SW 1271 (cell line): ENCODE results near the gene FBXL7.
A peak's percentile ranks its signal among the peaks of the same experiment; 100 is the strongest.
"Not testable (repeated sequence)": the region's sequence is repeated elsewhere in the genome, so short reads cannot be mapped to it uniquely, and the experiment has no call there.

ENCODE experiments used
- DNase-seq, 2 experiments: peaks; one replicate each; lab custom pipeline; 2025; lab: John Stamatoyannopoulos, UW

FBXL7 gene

GRCh38 chr5:15821506-15821905, 321.5 kb downstream of the FBXL7 start:
- DNase-seq: peak in 1 of 2 experiments; percentile 45

- DNase-seq: no peak
Observed at GRCh38 chr5:15823398-15823797, 323.4 kb downstream of the FBXL7 start.

GRCh38 chr5:15827741-15828140, 327.8 kb downstream of the FBXL7 start:
- DNase-seq: no peak

GRCh38 chr5:15831408-15831807, 331.4 kb downstream of the FBXL7 start:
- DNase-seq: no peak

DNA sequence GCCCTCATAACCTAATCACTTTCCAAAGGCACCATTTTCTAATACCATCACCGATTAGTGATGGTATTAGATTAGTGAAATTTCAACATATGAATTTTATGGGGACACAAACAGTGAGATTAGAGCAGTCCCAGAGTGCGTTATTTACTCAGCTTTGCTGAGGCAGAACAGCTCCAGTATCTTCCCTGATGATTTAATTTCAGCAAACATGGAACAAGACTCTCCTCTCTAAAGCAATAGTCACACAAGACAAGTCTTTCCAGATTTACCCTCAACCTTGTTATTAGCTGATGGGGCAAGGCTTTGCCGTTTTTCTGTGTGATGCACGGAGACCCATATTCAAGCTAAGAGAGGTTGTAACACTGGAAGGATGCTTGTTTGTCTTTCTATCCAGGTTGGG, 333.4 kb downstream of the FBXL7 start:
- DNase-seq: no peak

DNA sequence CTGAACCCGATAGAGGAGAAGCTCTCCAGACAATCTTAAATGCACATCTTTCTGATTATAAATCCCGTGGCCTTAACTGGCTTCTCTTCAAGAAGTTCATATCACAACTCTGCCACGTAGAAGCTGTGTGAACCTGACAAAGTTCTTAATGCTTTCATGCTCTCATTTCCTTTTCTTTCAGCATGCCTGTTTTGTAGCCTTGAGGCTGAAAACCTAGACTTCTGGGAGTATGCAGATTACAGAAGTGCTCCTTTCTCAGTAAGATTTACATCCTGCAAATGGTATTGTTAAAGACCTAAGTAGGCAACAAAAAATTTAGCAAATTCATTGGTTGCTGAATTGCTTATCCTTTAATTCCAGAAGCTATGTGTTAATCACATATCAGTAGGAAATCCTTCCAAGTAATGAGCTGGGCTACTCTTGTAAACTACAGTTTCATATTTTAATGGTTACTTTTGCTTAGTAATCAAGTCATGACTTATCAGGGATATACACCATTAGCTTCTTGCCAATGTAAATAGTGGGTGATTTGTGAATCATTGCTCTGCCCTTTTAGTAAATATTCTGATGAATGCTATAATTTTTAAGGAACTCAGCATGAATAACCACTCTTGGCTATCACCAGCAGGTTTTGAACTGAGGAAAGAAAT, 334.7 kb downstream of the FBXL7 start:
- no peak for DNase-seq

- DNase-seq: no peak
Observed at GRCh38 chr5:15835514-15835913, 335.5 kb downstream of the FBXL7 start.

DNA sequence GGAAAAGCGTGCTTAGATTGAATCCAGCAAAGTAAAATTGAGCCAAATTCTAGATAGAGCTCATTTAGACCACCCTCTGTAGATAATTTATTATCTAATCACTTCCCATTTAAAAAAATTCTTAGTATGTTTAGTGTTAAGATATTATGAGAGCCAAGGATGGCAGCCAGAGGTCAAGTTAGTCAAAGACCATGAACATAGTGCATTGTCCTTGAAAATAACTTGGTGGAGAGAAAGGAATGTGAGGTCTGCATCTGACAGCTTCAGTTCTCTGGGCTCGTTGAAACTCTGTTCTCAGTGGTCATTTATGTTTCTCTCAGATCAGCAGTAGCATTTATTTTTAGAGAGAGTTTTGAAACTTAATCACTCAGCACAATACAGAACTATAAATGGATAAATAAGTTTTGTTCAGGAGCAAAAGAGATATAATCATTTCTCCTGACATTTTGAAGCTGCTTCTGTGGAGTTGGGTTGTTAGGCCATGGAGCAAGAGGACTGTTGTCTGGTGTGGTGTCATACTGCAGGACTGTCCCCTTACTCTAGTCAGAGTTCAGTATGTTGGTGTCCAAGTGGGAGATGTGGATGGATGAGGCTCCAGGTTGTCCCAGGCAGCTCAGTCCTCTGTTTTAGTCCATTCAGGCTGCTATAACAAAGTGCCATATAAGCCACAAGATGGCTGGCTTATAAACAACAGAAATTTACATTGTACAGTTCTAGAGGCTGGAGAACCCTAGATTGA, 337.7 kb downstream of the FBXL7 start:
- DNase-seq: no peak

DNA sequence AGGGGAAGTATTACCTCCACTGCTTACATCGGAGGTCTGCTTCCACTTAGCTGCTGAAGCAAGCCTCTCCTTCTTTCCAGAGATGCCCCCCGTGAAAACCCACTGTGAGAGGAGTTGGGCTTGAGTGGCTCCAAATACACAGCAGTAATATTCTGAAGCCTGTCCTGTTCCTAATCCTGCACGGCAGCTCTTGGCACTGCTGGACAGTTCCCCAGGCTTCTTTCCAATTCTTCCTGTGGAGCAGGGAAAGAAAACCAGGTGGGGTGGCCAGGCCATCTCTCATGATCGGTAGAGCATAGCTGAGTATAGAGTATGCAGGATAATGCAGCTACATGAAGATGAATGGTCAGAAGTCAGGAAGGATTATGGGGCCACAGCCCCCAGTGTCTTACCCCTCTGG, 344.3 kb downstream of the FBXL7 start:
- no peak for DNase-seq

- DNase-seq: no peak
Observed at GRCh38 chr5:15844871-15845270, 344.9 kb downstream of the FBXL7 start.

DNA sequence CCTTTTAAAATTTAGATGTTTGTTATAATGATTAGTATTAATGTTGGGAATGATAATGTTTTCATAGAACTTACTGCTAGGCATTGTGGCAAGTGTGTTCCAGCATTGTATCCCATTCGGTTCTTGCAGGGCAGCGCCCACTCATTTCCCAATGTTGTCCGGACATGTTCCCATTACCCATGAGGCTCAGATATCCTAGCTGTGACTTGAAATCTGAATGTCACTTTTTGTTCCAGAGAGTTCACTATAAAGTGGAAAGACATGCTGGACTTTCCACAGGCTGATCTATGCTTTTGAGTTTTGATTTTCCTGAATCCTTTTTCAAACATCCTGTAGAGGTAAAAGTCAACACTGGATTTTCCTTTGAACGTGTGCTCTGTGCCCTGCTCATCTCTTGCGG, 350.6 kb downstream of the FBXL7 start:
- DNase-seq: no peak

DNA sequence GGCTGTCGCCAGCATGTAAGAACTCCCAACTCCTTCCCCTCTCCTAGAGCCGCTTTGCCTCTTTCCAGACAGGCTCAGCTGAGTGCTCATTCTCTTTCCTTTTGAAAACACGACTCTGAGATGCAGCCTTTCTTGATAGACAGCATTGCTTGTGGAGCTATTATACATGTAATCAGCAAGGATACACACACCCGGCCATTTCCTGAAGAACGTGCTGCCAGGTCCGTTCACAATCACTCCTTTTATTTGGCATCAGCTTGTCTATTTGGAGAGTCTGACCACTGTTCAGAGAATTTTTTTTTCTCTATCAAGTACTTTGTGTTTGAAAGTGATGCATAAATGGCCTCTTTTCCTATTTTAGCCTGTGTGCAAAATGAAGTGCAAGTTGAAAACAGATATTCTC, 351.0 kb downstream of the FBXL7 start:
- DNase-seq: no peak

- no peak for DNase-seq
Observed at GRCh38 chr5:15852217-15852616, 352.2 kb downstream of the FBXL7 start.

GRCh38 chr5:15852949-15853348, 353.0 kb downstream of the FBXL7 start:
- DNase-seq: no peak

- no peak for DNase-seq
Observed at GRCh38 chr5:15858326-15858725, 358.3 kb downstream of the FBXL7 start.

DNA sequence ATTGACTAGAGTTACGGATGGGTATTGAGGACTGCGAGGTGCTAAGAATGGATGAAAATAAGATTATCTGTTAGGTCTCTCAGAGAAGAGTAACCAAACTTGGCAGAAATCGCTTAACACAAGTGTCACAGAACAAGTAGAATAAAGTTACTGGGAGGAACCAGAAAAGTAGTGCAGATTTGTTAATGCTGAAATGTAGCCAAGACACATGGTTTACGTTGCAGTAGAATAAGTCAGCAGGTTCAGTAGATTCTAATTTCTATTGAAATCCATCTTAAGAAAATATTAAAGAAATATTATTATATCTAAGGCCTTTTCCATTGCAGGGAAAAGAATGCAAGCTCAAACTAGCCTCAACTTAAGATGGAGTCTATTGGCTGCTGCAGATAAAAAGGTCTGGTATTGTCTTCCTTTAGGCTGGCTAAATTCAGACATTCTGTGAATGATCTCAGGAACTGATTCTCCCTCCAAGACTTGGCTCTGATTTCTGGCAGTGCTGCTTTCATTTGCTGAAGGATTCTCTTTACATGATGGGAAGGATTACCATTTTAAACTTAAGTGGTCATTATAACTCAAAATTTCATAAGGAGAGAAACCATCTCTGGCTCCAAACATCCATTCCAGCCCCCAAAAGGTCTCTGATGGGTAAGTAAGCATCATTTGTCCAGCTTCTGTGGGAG, 364.7 kb downstream of the FBXL7 start:
- no peak for DNase-seq

DNA sequence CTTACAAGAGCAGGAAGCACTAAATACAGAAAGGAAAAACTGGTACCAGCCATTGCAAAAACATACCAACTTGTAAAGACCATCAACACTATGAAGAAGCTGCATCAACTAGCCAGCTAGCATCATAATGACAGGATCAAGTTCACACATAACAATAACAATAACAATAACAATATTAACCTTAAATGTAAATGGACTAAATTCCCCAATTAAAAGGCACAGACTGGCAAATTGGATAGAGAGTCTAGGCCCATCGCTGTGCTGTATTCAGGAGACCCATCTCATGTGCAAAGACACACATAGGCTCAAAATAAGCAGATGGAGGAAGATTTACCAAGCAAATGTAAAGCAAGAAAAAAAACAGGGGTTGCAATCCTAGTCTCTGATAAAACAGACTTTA, 372.3 kb downstream of the FBXL7 start:
- DNase-seq: not testable (repeated sequence)

DNA sequence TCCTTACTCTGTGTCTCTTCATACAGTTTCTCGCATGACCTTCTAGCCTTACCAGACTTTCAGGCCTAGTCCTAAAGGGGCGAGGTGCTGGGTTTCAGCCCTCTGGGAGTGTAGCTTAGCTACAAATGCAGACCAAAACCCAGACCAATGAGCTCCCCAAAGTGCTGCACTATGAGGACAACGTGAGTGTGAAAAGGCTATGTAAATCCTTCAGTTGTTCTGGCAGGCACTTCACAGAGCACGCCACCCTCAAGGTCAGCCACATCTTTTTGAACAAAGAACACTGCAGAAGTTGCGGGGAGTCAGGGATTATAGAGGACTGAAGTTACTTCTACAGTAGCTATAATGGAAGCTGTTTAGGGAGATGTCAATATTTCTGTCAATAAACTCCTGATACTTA, 377.9 kb downstream of the FBXL7 start:
- no peak for DNase-seq

GRCh38 chr5:15880201-15880600, 380.2 kb downstream of the FBXL7 start:
- DNase-seq: no peak

GRCh38 chr5:15885156-15885555, 385.2 kb downstream of the FBXL7 start:
- no peak for DNase-seq

- DNase-seq: no peak
Observed at GRCh38 chr5:15886156-15886555, 386.2 kb downstream of the FBXL7 start.

DNA sequence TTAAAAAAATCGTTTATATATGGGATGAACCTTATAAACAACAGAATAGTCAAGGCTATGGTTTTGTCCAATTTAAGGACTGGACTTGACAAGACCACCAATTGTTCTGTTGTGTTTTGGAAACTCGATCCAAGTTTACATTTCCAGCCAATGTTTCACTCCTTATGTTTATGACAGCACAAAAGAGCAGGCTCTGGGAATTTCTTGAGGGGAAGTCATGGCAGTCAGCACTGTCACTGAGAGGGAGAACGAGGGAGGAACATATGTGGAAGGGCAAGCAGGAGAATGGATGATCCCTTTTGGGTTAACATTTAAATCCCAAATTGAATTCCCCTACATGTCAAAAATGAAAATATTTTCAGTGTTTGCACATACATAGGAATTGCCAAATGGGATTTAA, 387.1 kb downstream of the FBXL7 start:
- no peak for DNase-seq

DNA sequence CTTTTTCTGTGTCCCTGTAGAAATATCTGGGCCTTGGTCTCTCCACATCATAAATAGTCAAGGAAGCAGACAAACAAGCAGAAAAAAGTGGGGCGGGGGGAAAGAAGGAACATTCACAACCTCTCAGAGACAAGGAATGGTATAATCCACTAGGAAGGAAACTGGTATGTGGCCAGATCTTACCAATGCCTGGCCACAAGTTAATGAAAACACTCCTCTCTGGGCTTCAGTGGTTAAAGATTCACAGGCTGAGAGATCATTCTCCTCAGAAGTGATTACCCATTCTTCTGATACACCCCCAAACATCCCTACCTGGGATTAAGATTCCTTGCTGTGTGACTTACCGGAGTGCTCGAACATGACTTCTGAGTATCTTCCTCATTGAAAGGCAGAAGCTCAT, 389.0 kb downstream of the FBXL7 start:
- no peak for DNase-seq
